NCI-H1092 treated with DMSO at 0.1 percent for 48 hours (cell line): Measurements from ENCODE around the gene SEMA3B.
"Not testable (repeated sequence)": the region's sequence is repeated elsewhere in the genome, so short reads cannot be mapped to it uniquely, and the experiment has no call there.

Experiments used
- DNase-seq: peaks from one replicate; lab custom pipeline; 2025; lab: John Stamatoyannopoulos, UW

Gene SEMA3B

GRCh38 chr3:50237754-50238548 is 31.0 kb upstream of the SEMA3B start:
- DNase-seq: peak; percentile 47

- no peak for DNase-seq
Measured at GRCh38 chr3:50238549-50239026, 30.4 kb upstream of the SEMA3B start.

GRCh38 chr3:50239649-50240048 is 29.3 kb upstream of the SEMA3B start:
- no peak for DNase-seq

GRCh38 chr3:50241163-50241562 is 27.8 kb upstream of the SEMA3B start:
- no peak for DNase-seq

GRCh38 chr3:50241713-50242380 is 27.1 kb upstream of the SEMA3B start:
- no peak for DNase-seq

DNA sequence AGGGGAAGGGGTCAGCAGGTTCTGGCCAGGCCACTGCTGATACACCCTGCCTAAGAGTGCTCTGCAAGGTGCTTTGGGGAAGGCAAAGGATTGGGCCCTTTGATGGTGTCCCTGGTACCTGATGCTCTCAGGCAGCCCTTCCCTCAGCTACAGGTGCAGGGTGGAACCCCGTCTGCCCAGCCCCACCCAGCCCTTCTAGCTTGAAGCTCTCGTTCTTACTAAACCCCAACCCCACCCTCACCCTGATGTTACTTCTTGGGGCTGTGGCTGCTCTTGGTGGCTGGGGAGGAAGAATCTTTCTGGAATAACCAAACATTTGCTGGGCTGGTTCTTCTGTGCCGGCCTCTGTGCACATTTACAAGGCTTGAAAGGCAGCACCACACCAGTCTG is 26.6 kb upstream of the SEMA3B start:
- no peak for DNase-seq

GRCh38 chr3:50242851-50243542 is 25.9 kb upstream of the SEMA3B start:
- no peak for DNase-seq

GRCh38 chr3:50243543-50243895 is 25.4 kb upstream of the SEMA3B start:
- DNase-seq: no peak

DNA sequence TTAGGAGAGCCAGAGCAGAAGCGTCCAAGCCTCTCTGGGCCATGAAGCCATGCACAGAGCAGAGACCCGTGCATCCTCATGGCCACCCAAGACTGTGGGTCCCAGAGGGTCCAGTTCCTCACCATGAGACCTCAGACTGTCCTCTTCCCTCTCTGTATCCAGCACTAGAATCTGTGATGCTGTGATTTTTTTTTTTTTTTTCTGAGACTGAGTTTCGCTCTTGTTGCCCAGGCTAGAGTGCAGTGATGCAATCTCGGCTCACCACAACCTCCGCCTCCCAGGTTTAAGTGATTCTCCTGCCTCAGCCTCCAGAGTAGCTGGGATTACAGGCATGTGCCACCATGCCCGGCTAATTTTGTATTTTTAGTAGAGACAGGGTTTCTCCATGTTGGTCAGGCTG is 24.1 kb upstream of the SEMA3B start:
- DNase-seq: not testable (repeated sequence)

GRCh38 chr3:50245251-50245745 is 23.6 kb upstream of the SEMA3B start:
- no peak for DNase-seq

DNA sequence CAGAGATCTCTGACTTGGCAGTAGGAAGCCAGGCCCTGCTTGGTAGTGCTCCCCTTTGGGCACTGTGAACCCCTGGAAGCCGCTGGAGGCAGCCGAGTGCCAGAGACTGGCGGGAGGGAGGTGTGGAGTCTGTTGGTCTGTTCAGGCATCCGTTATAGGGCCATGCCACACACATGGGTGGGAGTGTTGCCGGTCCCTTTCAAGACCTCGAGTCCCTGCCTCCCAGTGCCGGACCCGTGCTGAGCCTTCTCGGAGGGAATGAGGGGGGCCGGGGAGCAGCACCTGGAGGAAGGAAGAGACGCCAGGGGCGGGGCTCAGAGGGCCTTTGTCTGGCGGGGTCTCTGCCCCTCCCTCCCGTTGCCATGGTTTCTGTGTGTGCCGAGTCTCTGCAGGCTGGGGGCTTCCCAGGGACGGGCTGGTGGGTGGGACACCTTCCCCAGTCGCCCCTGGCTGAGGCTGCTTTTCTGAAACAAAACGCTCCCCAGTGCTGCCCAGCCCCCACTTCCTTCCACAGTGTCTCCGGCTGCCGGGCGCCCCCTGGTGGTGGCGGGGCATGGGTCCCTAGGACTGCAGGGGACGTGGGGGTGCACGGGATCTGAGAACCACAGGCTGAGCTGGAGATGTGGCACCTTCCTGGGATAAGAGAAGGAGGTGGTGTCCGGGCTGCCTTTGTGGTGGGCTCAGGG is 23.0 kb upstream of the SEMA3B start:
- DNase-seq: peak; percentile 60

- DNase-seq: no peak
Measured at GRCh38 chr3:50246517-50246954, 22.4 kb upstream of the SEMA3B start.

DNA sequence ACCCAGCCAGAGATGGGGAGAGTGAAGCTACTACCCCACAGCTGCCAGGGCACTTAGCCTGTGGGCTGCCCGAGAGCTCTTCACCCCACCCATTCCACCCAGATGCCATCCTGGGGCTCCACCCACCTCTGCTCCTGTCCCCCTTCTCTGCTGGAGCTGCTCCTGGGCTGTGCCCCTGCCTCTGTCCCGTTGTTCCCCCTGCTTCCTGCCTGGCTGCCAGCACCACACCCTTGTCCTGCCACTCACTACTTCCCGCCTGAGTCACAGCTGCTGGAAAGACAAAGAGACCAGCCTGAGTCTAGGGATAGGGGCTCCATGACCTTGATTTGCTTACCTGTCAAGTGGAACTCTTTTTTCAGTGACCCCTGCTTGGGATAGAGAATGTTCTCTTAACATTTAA is 20.6 kb upstream of the SEMA3B start:
- DNase-seq: no peak

DNA sequence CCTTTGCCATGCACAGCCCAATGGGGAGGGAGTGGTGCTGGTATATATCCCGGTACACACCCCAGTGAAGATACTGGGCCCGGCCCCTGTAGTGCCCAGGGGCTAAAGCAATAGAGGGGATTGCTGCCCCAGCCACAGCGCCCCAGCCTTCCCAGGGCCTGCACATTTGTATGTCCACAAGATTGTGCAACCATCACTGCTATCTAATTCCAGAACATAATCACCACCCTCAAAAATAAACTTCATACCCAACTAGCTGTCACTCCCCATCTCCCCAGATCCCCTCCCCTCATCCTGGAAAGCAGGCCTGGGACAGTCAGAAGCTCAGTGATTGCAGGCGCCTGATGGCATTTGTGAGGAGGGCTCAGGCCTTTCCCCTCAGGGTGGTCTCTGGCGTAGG is 19.5 kb upstream of the SEMA3B start:
- DNase-seq: no peak

DNA sequence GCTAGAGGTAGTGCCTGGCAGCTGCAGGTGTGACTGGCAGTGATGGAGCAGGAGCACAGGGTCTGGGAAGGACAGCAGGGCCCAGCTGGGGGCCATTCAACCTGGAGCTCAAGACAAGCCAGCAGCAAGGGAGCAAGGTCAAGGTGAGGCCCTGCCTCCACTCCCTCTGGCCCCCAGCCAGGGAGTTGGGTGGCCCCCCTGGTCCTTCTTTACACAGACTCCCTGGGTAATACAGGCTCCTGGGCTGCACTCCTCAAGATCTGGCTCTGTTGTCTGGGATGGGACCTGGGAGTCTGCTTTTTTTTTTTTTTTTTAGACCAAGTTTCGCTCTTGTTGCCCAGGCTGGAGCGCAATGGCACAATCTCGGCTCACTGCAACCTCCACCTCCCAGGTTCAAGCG is 18.4 kb upstream of the SEMA3B start:
- no peak for DNase-seq

DNA sequence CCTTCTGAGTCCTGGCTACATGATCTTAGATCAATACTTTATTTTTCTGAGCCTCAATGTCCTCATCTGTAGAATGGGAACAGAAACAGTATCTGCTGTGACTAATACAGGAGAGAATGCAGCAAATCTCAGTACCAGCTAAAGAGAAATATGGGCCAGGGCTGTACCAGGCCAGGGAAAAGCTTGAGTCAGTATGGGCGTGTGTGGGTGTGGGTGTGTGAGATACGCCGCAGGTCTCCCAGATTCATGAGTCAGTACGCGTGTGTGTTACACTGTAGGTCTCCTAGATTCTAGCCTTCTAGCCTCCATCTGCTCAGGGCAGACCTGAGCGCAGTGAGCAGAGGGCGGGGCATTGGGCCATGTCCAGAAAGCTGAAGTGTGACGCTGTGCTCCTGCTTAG is 17.7 kb upstream of the SEMA3B start:
- no peak for DNase-seq

GRCh38 chr3:50254577-50255250 is 14.2 kb upstream of the SEMA3B start:
- no peak for DNase-seq

DNA sequence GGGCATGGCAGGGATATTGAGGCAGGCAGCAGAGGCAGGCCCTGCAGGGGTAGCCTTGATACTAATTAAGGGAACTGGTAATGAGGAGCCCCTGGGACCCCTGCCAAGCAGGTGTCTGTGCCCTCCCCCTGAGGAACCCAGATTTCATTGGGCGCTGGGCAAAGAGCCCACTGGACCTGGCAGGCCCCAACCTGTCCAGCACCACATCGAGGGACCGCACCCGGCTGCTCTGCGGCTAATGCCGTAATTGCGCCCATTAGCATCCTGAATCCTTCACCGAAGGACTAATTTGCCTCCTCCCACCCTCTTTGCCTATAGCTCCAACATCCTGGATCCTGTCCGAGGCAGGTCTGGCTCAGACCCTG is 13.7 kb upstream of the SEMA3B start:
- DNase-seq: no peak

GRCh38 chr3:50256978-50257890 is 11.7 kb upstream of the SEMA3B start:
- DNase-seq: no peak

DNA sequence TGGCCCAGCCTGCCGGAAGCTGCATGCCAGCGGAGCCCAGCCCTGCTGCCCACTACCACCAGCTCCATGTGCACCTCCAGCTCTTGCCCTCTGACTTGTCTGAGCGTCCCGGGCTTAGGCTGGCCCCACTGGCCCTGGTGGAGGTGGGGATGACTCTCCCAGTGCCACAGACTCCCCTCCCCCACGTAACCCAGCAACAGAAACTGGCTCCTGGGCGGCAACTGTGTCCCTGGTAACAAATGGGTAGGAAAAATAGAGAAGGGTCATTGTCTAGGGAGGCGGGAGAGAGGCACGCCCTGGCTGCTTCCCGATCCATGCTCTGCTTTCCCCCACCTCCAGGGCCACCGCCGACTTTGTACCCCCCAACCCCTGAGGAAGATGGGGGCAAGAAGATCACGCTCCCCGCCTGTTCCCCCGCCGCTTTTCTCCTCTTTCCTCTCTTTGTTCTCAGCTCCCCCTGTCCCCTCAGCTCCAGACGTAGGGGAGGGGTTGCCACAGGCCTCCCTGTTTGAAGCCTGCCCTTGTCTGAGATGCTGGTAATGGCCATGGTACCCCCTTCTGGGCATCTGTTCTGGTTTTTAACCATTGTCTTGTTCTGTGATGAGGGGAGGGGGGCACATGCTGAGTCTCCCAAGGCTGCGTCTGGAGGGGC is 10.8 kb upstream of the SEMA3B start:
- DNase-seq: no peak
